H9 (cell line): Measurements from ENCODE around the gene TRABD2B. TPM values are rescaled to one million over a fixed set of nuclear protein-coding genes. Genes with fewer than 3 reads are reported as not detected.

Source experiments
- DNase-seq: peaks from one replicate; pipeline ENCODE4 v3.0.0-alpha.2; 2017
- H2AFZ ChIP-seq: one replicate; pipeline ENCODE4 v1.6.1; 2013; ENCODE audit warnings: mild to moderate bottlenecking, low read length, control low read depth, moderate library complexity
- H2AK5ac ChIP-seq: 2 replicates; pipeline ENCODE4 v1.6.1; 2013; ENCODE audit warnings: low read length, control low read depth, mixed read lengths; ENCODE audit not compliant: insufficient read length
- H2BK120ac ChIP-seq: one replicate; pipeline ENCODE4 v1.6.1; 2013; ENCODE audit warnings: low read depth, mild to moderate bottlenecking, low read length, control low read depth, inconsistent platforms; ENCODE audit not compliant: poor library complexity, severe bottlenecking
- H2BK12ac ChIP-seq: 2 replicates; pipeline ENCODE4 v1.6.1; 2013; ENCODE audit warnings: low read length, control low read depth, mixed read lengths, low read depth; ENCODE audit not compliant: insufficient read length
- H2BK15ac ChIP-seq: 2 replicates; pipeline ENCODE4 v1.6.1; 2013; ENCODE audit warnings: low read depth, low read length, control low read depth
- H2BK20ac ChIP-seq: one replicate; pipeline ENCODE4 v1.6.1; 2013; ENCODE audit warnings: low read depth, mild to moderate bottlenecking, low read length, control low read depth, inconsistent platforms; ENCODE audit not compliant: poor library complexity, severe bottlenecking
- H2BK5ac ChIP-seq: 2 replicates; pipeline ENCODE4 v1.6.1; 2013; ENCODE audit warnings: low read length, control low read depth, mixed read lengths; ENCODE audit not compliant: insufficient read length
- H3K14ac ChIP-seq: 2 replicates; pipeline ENCODE4 v1.6.1; 2013; ENCODE audit warnings: low read length, control low read depth; ENCODE audit not compliant: insufficient read depth
- H3K18ac ChIP-seq: 2 replicates; pipeline ENCODE4 v1.6.1; 2013; ENCODE audit warnings: low read depth, mild to moderate bottlenecking, mixed read lengths, low read length, control low read depth; ENCODE audit not compliant: insufficient read length
- H3K23ac ChIP-seq: 2 replicates; pipeline ENCODE4 v1.6.1; 2013; ENCODE audit warnings: low read length, control low read depth, mixed read lengths, low read depth; ENCODE audit not compliant: insufficient read length
- H3K23me2 ChIP-seq: 2 replicates; pipeline ENCODE4 v1.6.1; 2013; ENCODE audit warnings: low read depth, mild to moderate bottlenecking, mixed read lengths, low read length, control low read depth; ENCODE audit not compliant: insufficient read length, poor library complexity, severe bottlenecking
- H3K27ac ChIP-seq: 2 replicates; pipeline ENCODE4 v1.5.1; 2013; ENCODE audit warnings: low read length, control low read depth, mixed read lengths, low read depth; ENCODE audit not compliant: insufficient read length
- H3K27me3 ChIP-seq: 2 replicates; pipeline ENCODE4 v1.6.1; 2013; ENCODE audit warnings: low read length, control low read depth, inconsistent platforms; ENCODE audit not compliant: insufficient read depth
- H3K4ac ChIP-seq: 2 replicates; pipeline ENCODE4 v1.6.1; 2013; ENCODE audit warnings: low read depth, mild to moderate bottlenecking, control low read depth, inconsistent platforms, low read length, moderate library complexity
- H3K4me1 ChIP-seq: 2 replicates; pipeline ENCODE4 v1.6.1; 2013; ENCODE audit warnings: low read length, control low read depth, inconsistent platforms; ENCODE audit not compliant: insufficient read depth
- H3K4me2 ChIP-seq: 2 replicates; pipeline ENCODE4 v1.6.1; 2013; ENCODE audit warnings: low read length, control low read depth, mixed read lengths; ENCODE audit not compliant: insufficient read length, insufficient read depth
- H3K56ac ChIP-seq: 2 replicates; pipeline ENCODE4 v1.6.1; 2013; ENCODE audit warnings: low read depth, mild to moderate bottlenecking, mixed read lengths, low read length, control low read depth; ENCODE audit not compliant: insufficient read length
- H3K79me1 ChIP-seq: 2 replicates; pipeline ENCODE4 v1.6.1; 2013; ENCODE audit warnings: low read depth, mild to moderate bottlenecking, moderate library complexity, low read length, control low read depth, inconsistent platforms; ENCODE audit not compliant: insufficient read depth, poor library complexity, severe bottlenecking
- H3K79me2 ChIP-seq: 2 replicates; pipeline ENCODE4 v1.6.1; 2013; ENCODE audit warnings: low read length, control low read depth, inconsistent platforms; ENCODE audit not compliant: insufficient read depth
- H3K9ac ChIP-seq: 2 replicates; pipeline ENCODE4 v1.6.1; 2013; ENCODE audit warnings: low read length, control low read depth, mixed read lengths; ENCODE audit not compliant: insufficient read length; ENCODE audit errors: extremely low read depth
- H3K9me3 ChIP-seq: one replicate; pipeline ENCODE4 v1.6.1; 2013; ENCODE audit warnings: low read depth, low read length, inconsistent platforms; ENCODE audit not compliant: control insufficient read depth
- H3T11ph ChIP-seq: one replicate; pipeline ENCODE4 v1.6.1; 2013; ENCODE audit warnings: mild to moderate bottlenecking, low read length, control low read depth, inconsistent platforms
- H4K20me1 ChIP-seq: one replicate; pipeline ENCODE4 v1.6.1; 2013; ENCODE audit not compliant: control insufficient read depth, insufficient read length, insufficient read depth
- H4K5ac ChIP-seq: 2 replicates; pipeline ENCODE4 v1.6.1; 2013; ENCODE audit warnings: low read depth, mild to moderate bottlenecking, mixed read lengths, low read length, control low read depth; ENCODE audit not compliant: insufficient read length
- H4K8ac ChIP-seq: replicated peaks from 2 replicates; pipeline ENCODE4 v1.6.1; 2013; ENCODE audit warnings: low read length, control low read depth, mixed read lengths, low read depth; ENCODE audit not compliant: insufficient read length
- H4K91ac ChIP-seq: 2 replicates; pipeline ENCODE4 v1.6.1; 2013; ENCODE audit warnings: low read depth, mild to moderate bottlenecking, moderate library complexity, mixed read lengths, low read length, control low read depth; ENCODE audit not compliant: insufficient read length
- H3K27ac Mint-ChIP-seq, 3 experiments: 2 replicates in 2 of 3; 3 replicates in 1 of 3; pipeline ENCODE4 v1.8.0; 2020 to 2021; ENCODE audit warnings: mixed read lengths in 3 of 3, mild to moderate bottlenecking in 1 of 3, moderate library complexity in 1 of 3
- H3K27me3 Mint-ChIP-seq: 2 replicates; pipeline ENCODE4 v1.8.0; 2021; ENCODE audit warnings: low read depth, mild to moderate bottlenecking, moderate library complexity, mixed read lengths
- H3K36me3 Mint-ChIP-seq, 3 experiments: 2 replicates in 2 of 3; 3 replicates in 1 of 3; pipeline ENCODE4 v1.8.0; 2020 to 2021; ENCODE audit warnings: low read depth in 3 of 3, mixed read lengths in 3 of 3; ENCODE audit not compliant: insufficient read depth in 1 of 3
- H3K4me1 Mint-ChIP-seq, 2 experiments: 2 replicates each; pipeline ENCODE4 v1.8.0; 2020; ENCODE audit warnings: mixed read lengths in 2 of 2
- H3K4me3 Mint-ChIP-seq, 2 experiments: 2 replicates in 1 of 2; 3 replicates in 1 of 2; pipeline ENCODE4 v1.8.0; 2020 to 2021; ENCODE audit warnings: mild to moderate bottlenecking in 2 of 2, mixed read lengths in 2 of 2, moderate library complexity in 1 of 2
- H3K9me3 Mint-ChIP-seq, 2 experiments: 2 replicates in 1 of 2; 3 replicates in 1 of 2; pipeline ENCODE4 v1.8.0; 2020; ENCODE audit warnings: mild to moderate bottlenecking in 2 of 2, mixed read lengths in 2 of 2, moderate library complexity in 1 of 2
- CTCF ChIP-seq: fragments of 200-600 bp; sonication (generic); conservative IDR thresholded peaks from 3 replicates; pipeline ENCODE4 v1.8.0; 2021; ENCODE audit warnings: antibody characterized with exemption, mild to moderate bottlenecking
- WGBS: extraction: QIAGEN DNeasy Blood & Tissue Kit; methylation state at CpG from one replicate; pipeline ENCODE4 v1.1.7; 2013; ENCODE audit warnings: missing lambda C conversion rate, low lambda C conversion rate, mixed read lengths; ENCODE audit not compliant: insufficient read length; ENCODE audit errors: extremely low coverage; 5-methylcytosine and 5-hydroxymethylcytosine counted together
- total RNA-seq: library from RNA; stranded (reverse); gene quantifications from 2 replicates; pipeline ENCODE4 v1.2.1, GENCODE V29; 2021

Gene TRABD2B
- total RNA-seq, 1 experiment from 2014 or later, result 2.3 TPM

DNA sequence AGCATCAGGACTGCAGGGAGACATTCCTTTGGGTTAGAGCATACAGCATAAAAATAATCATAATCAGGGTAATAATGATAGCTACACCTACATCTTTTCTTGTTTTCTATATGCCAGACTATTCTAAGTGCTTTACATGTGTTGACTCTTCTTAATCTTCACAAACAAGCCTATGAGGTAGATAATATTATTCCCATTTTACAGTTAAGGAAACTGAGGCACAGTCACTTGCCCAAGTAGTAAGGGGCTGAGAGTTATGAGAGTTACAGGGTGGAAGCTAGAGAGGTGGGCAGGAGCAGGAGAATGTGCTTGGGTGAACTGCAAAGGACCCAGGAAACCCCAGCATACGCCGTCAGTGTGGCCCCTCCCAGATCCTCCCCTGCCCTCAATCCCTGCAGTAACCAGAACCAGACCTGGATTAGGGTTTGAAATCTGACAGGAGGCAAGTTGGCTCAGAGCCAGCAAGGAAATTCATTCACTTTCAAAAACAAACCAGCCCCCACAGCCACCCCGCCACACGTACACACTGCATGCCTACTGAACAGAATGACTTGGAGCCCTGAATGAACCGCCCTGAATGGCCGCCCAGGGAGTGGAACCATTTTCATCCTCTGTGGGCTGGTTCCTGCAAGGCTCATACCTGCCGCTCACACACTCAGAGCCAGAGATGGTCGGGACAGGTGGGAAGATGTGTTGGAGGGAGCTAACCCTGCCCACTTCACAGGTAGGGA, 126.1 kb downstream of the TRABD2B start:
- Histone ChIP-seq H3K79me1 (no peaks in the 10 kb centered on the region), H3K14ac (no peak overlapping the region; the same call in 1 of the 2 replicates), H3K23ac (no peak overlapping the region), H2BK20ac (no peak overlapping the region), H2AK5ac (no peak overlapping the region), H3K18ac (no peak overlapping the region), H2BK15ac (no peak overlapping the region), H3K9ac (no peak overlapping the region), H3K27me3 (no peaks in the 10 kb centered on the region; the same call in 1 of the 2 replicates), H3K9me3 (no peaks in the 10 kb centered on the region), H4K91ac (no peak overlapping the region), H3K23me2 (no peaks in the 10 kb centered on the region), H4K5ac (no peak overlapping the region), H2BK120ac (no peak overlapping the region), H3K4me1 (no peaks in the 10 kb centered on the region), H4K20me1 (no peaks in the 10 kb centered on the region), H3K79me2 (no peaks in the 10 kb centered on the region), H3K56ac (no peak overlapping the region), H3T11ph (no peak overlapping the region), H3K4ac (no peak overlapping the region), H3K4me2 (no peak overlapping the region), H4K8ac (no peak overlapping the region), H2BK12ac (no peak overlapping the region), H2AFZ (no peak overlapping the region), H2BK5ac (no peak overlapping the region), H3K27ac (no peak overlapping the region)
- Mint-ChIP-seq H3K27ac (no peak overlapping the region), H3K9me3 (no peaks in the 10 kb centered on the region; a peak in 2 of 5 replicates), H3K4me3 (no peak overlapping the region), H3K36me3 (peaks cover 0 to 4% (median 0%) of the 10 kb centered on the region in 3 experiments; a peak in 3 of 7 replicates), H3K27me3 (peaks cover 6% of the 10 kb centered on the region), H3K4me1 (peaks cover 6 to 7% of the 10 kb centered on the region in 2 experiments; a peak in 3 of 4 replicates)
- DNase-seq, result no peak
- no peak for TF ChIP-seq CTCF
- WGBS, result no CpG with 5 or more reads among the region's 8 CpGs
